Aorta (tissue), 5 donors: Measurements from ENCODE around the gene RXYLT1. TPM values are rescaled to one million over a fixed set of nuclear protein-coding genes. Genes with fewer than 3 reads are reported as not detected.

Experiments used
- ATAC-seq: fragments of 200-7000 bp; cut with Tn5 transposase; one replicate; pipeline ENCODE4 v1.9.1; 2022; ENCODE audit warnings: moderate library complexity; ENCODE audit not compliant: low FRiP score
- DNase-seq, 2 donors: peaks; one replicate each; pipeline ENCODE4 v3.0.0-alpha.2; 2020
- H3K27ac ChIP-seq, 2 donors: one replicate each; pipeline ENCODE4 v1.5.1; 2013; ENCODE audit warnings: low read length in 2 of 2, mild to moderate bottlenecking in 2 of 2, moderate library complexity in 2 of 2, control low read depth in 1 of 2, inconsistent platforms in 1 of 2, low read depth in 1 of 2
- H3K27me3 ChIP-seq, 2 donors: one replicate each; pipeline ENCODE4 v1.6.1; 2013; ENCODE audit warnings: control low read depth in 1 of 2, low read length in 1 of 2, mild to moderate bottlenecking in 1 of 2, moderate library complexity in 1 of 2; ENCODE audit not compliant: insufficient read depth in 2 of 2, control insufficient read depth in 1 of 2
- H3K36me3 ChIP-seq, 2 donors: one replicate each; pipeline ENCODE4 v1.6.1; 2013; ENCODE audit warnings: control low read depth in 1 of 2, low read length in 1 of 2, mild to moderate bottlenecking in 1 of 2; ENCODE audit not compliant: insufficient read depth in 2 of 2, control insufficient read depth in 1 of 2
- H3K4me1 ChIP-seq, 2 donors: one replicate each; pipeline ENCODE4 v1.6.1; 2013; ENCODE audit warnings: low read length in 2 of 2, control low read depth in 1 of 2, mild to moderate bottlenecking in 1 of 2, moderate library complexity in 1 of 2; ENCODE audit not compliant: insufficient read depth in 2 of 2, control insufficient read depth in 1 of 2
- H3K4me3 ChIP-seq, 2 donors: one replicate each; pipeline ENCODE4 v1.5.1; 2013; ENCODE audit warnings: low read length in 2 of 2, control low read depth in 1 of 2, mild to moderate bottlenecking in 1 of 2
- H3K9me3 ChIP-seq: one replicate; pipeline ENCODE4 v1.6.1; 2013; ENCODE audit warnings: mild to moderate bottlenecking, low read length; ENCODE audit not compliant: control insufficient read depth
- WGBS, 2 donors: extraction: QIAGEN DNeasy Blood & Tissue Kit; methylation state at CpG; one replicate each; pipeline ENCODE4 v1.1.7; 2013; 5-methylcytosine and 5-hydroxymethylcytosine counted together
- intact Hi-C, 2 donors: fragments of 100-400 bp; cut with DNase I; formaldehyde crosslinking; loops; one replicate each; pipeline versions ENCODE4 v1.14.2 to v1.15.0; 2022
- polyA plus RNA-seq, 2 donors: library from polyadenylated mRNA; stranded (reverse); fragments of 200-250 nt; gene quantifications; one replicate each; pipeline ENCODE4 v1.2.3, GENCODE V29; 2013
- total RNA-seq, 2 donors: library from RNA; stranded (reverse); fragmentation: NEBNext Ultra II Directional; extraction: Animal tissue kit (Norgen Biotek cat#: 25700); gene quantifications; one replicate each; pipeline ENCODE4 v1.2.1, GENCODE V29; 2021
- donor health status: healthy with polysubstance abuse.
- donor health status: Bipolar disorder and iron deficiency.
- donor health status: DM: no; HTN: no; CAD: no.
- donor health status: DM: no; HTN: no; CAD: no.
- donor health status: DM: yes; HTN: yes; CAD: no.

The RXYLT1 gene
- total and polyA plus RNA-seq, 4 donors, result 6.9 to 16.5 (median 12.9) TPM

GRCh38 chr12:63747553-63747952 lies 32.2 kb upstream of the RXYLT1 start:
- Histone ChIP-seq H3K27ac (no peak overlapping the region), H3K9me3 (no peaks in the 10 kb centered on the region), H3K36me3 (no peaks in the 10 kb centered on the region), H3K27me3 (no peaks in the 10 kb centered on the region), H3K4me3 (no peak overlapping the region), H3K4me1 (no peaks in the 10 kb centered on the region)
- ATAC-seq (peak; percentile 28), DNase-seq (no peak)
- intact Hi-C loops, result no loop called here
- WGBS, 2 donors, result 88% methylated on average over 5 of the region's 5 CpGs

- H3K9me3 ChIP-seq, result no peaks in the 10 kb centered on the region
- H3K27ac ChIP-seq, result no peak overlapping the region
- peaks cover 0 to 2% of the 10 kb centered on the region in 2 donors for H3K27me3 ChIP-seq
- intact Hi-C loops, result no loop called here
- DNase-seq (no peak), ATAC-seq (no peak)
- no peaks in the 10 kb centered on the region for H3K4me1 ChIP-seq
- no peaks in the 10 kb centered on the region for H3K36me3 ChIP-seq
- WGBS, 2 donors, result 27 to 36% methylated on average over 2 of the region's 2 CpGs
- H3K4me3 ChIP-seq, result no peak overlapping the region
These were observed 27.4 kb upstream of the RXYLT1 start for GRCh38 chr12:63752283-63752682.

DNA sequence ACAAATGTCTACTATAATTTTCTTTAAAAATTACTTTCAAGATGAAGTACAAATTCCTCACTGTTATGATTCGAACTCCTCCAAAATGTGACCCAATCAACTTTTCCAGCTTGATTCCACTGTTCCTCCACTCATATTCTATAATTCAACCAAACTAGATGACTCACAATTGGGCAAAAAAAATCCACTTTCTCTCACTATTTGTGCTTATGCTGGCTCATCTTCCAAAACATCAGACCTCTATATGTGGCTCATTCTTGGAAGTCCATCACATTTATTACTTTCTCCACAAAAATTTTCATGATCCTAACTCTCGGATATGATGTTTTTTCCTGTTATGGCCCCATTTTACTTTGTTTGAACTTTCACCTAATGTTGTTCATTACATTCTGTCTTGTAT lies 26.9 kb upstream of the RXYLT1 start:
- Histone ChIP-seq H3K9me3 (no peaks in the 10 kb centered on the region), H3K27ac (no peak overlapping the region), H3K27me3 (peaks cover 0 to 2% of the 10 kb centered on the region in 2 donors), H3K4me1 (no peaks in the 10 kb centered on the region), H3K36me3 (no peaks in the 10 kb centered on the region), H3K4me3 (no peak overlapping the region)
- intact Hi-C loops, result no loop called here
- 60 to 72% methylated on average over 2 of the region's 2 CpGs for WGBS, 2 donors
- DNase-seq, result no peak
- no peak for ATAC-seq

DNA sequence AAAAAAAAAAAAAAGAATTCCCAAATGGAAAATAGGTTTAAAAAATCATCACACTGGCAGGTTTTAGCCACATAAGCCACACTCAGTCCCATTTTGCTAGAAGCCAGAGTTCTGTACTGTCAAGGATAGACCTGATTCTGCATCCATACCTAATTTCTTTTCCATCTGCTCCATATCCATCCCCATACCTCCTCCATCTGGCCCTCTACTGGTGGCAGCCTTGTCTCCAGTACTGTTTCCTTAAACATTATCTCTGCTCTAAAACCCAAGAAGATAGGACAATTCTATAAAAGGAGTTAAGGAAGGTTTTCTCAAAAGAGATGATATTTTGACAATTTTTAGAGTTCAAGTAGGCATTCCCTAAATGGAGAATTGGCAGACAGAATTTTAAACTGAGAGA lies 26.0 kb upstream of the RXYLT1 start:
- no peak for DNase-seq
- Histone ChIP-seq H3K27me3 (peaks cover 0 to 2% of the 10 kb centered on the region in 2 donors), H3K27ac (no peak overlapping the region), H3K9me3 (no peaks in the 10 kb centered on the region), H3K4me3 (no peak overlapping the region), H3K36me3 (no peaks in the 10 kb centered on the region), H3K4me1 (no peaks in the 10 kb centered on the region)
- intact Hi-C loops, result no loop called here
- no peak for ATAC-seq

DNA sequence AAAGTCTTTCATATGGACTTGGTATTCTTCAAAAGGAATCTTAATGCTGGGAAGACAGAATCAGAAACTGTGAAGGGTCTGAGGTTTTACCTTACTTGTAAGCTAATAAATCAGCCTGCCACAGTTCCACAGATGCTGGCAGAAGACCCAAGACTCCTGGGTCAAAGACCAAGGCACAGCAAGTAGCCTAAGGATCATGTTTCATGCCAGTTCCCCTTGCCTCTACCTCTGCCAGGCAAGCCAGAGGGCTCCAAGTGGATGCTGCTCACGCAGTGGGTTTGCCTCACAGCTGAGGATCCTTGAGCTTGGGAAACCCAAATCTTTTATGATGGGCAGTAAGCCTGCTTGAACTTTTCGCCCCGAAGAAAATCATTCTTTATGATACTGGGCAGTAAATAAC lies 15.2 kb upstream of the RXYLT1 start:
- Histone ChIP-seq H3K36me3 (no peaks in the 10 kb centered on the region), H3K27ac (no peak overlapping the region), H3K9me3 (peaks cover 3% of the 10 kb centered on the region), H3K4me3 (no peak overlapping the region), H3K4me1 (no peaks in the 10 kb centered on the region), H3K27me3 (no peaks in the 10 kb centered on the region)
- WGBS, 2 donors, result 73 to 80% methylated on average over 3 of the region's 3 CpGs
- intact Hi-C loops, result no loop called here
- ATAC-seq (no peak), DNase-seq (no peak)

DNA sequence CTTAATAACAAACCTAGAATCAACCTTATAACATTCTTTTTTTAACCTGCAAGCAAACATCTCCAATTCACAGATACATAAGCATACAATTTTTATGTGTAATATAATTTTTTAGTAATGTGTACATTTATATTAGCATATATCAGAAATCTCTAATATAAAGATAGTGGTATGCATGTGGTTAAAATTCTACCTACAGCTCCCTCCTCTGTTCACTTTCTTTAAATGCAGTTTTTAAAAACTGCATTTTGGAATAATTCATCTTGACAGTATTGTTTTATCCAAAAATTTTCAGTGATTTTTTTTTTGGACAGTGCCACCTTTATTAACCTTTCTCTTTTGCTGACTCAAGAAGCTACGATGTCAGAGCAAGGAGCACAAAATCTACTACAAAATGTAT lies 13.2 kb upstream of the RXYLT1 start:
- Histone ChIP-seq H3K4me1 (no peaks in the 10 kb centered on the region), H3K27me3 (no peaks in the 10 kb centered on the region), H3K9me3 (peaks cover 3% of the 10 kb centered on the region), H3K36me3 (no peaks in the 10 kb centered on the region), H3K27ac (no peak overlapping the region), H3K4me3 (no peak overlapping the region)
- DNase-seq (no peak), ATAC-seq (no peak)
- intact Hi-C loops, result no loop called here
- 44 to 50% methylated on average over 1 of the region's 1 CpG for WGBS, 2 donors

DNA sequence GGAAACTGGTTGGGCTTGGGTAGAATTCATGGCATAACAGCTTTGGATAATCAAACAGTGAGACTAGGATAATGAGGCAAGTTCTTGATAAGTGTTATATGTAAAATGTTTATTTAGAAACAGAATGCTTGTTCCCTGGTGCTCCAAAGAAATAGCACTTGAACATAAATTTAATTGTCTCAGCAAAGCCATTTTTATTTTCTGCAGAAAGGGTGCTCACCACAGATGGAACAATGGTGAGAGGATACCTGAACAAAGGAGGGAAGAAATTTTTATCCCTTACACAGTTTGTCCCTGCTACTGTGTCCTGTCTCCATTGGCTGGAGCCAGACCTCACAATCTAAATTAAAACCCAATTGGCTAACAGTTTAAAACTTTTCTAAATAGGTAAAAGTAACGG lies 9.3 kb upstream of the RXYLT1 start:
- DNase-seq (no peak), ATAC-seq (no peak)
- Histone ChIP-seq H3K9me3 (peaks cover 3% of the 10 kb centered on the region), H3K4me1 (no peaks in the 10 kb centered on the region), H3K27ac (no peak overlapping the region), H3K27me3 (no peaks in the 10 kb centered on the region), H3K36me3 (no peaks in the 10 kb centered on the region), H3K4me3 (no peak overlapping the region)
- 92 to 96% methylated on average over 1 of the region's 1 CpG for WGBS, 2 donors
- intact Hi-C loops, result no loop called here

DNA sequence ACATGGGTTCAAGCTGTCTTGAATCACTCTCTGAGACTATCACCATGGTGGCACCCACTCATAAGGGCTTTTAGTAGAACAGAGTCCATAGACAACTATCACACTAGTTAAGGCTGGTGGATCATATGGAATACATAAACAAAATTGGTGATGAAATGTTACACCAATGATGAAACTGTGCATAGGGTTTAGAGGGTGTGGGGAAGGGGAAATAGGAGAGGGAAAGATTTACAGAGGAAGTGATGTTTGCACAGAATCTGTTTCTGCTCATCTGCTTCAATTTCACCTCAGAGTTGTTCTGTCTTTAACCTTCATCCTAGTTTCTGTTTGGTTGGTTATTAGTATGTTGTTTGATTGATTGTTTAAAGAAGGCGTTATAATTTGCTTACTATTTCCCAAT lies 2.4 kb upstream of the RXYLT1 start:
- peaks cover 0 to 1% of the 10 kb centered on the region in 2 donors for H3K36me3 ChIP-seq
- ATAC-seq (no peak), DNase-seq (no peak)
- peaks cover 0 to 2% of the 10 kb centered on the region in 2 donors for H3K4me1 ChIP-seq
- no peaks in the 10 kb centered on the region for H3K27me3 ChIP-seq
- no peaks in the 10 kb centered on the region for H3K9me3 ChIP-seq
- intact Hi-C loops, result no loop called here
- WGBS, 2 donors, result 91 to 95% methylated on average over 1 of the region's 1 CpG
- H3K27ac ChIP-seq, result no peak overlapping the region
- no peak overlapping the region for H3K4me3 ChIP-seq

GRCh38 chr12:63782466-63782865 lies 2.8 kb downstream of the RXYLT1 start:
- Histone ChIP-seq H3K36me3 (peaks cover 0 to 7% of the 10 kb centered on the region in 2 donors), H3K27me3 (no peaks in the 10 kb centered on the region), H3K4me3 (no peak overlapping the region), H3K4me1 (peaks cover 0 to 2% of the 10 kb centered on the region in 2 donors), H3K27ac (no peak overlapping the region), H3K9me3 (no peaks in the 10 kb centered on the region)
- 73 to 81% methylated on average over 1 of the region's 1 CpG for WGBS, 2 donors
- no peak for DNase-seq
- intact Hi-C loops, result no loop called here
- ATAC-seq, result no peak
